Measurements from ENCODE around the gene IFI30. TPM values are rescaled to one million over a fixed set of nuclear protein-coding genes. Genes with fewer than 3 reads are reported as not detected.
"Not testable (repeated sequence)": the region's sequence is repeated elsewhere in the genome, so short reads cannot be mapped to it uniquely, and the experiment has no call there.

Gene IFI30
- total RNA-seq, 1 experiment from 2014 or later, result not detected

- H3K27ac ChIP-seq (ENCODE audit: low read depth, low read length, poor library complexity, severe bottlenecking), result no peak overlapping the region
- intact Hi-C loops (cut with micrococcal nuclease; ENCODE audit: unreplicated experiment), result no loop called here
Observed at GRCh38 chr19:18156841-18157464, 16.7 kb upstream of the IFI30 start.

GRCh38 chr19:18157465-18158063 lies 16.0 kb upstream of the IFI30 start:
- Histone ChIP-seq H3K4me1 (ENCODE audit: insufficient read depth, low read length, poor library complexity, severe bottlenecking) (no peaks in the 10 kb centered on the region), H3K9me3 (ENCODE audit: low read depth, low read length, poor library complexity, severe bottlenecking) (no peaks in the 10 kb centered on the region), H3K27ac (ENCODE audit: low read depth, low read length, poor library complexity, severe bottlenecking) (no peak overlapping the region), H3K36me3 (ENCODE audit: insufficient read depth, low read length, poor library complexity, severe bottlenecking) (peaks cover 14% of the 10 kb centered on the region), H3K27me3 (replicated peaks; ENCODE audit: insufficient read depth, low read depth, low read length, poor library complexity) (no peaks in the 10 kb centered on the region), H3K4me3 (ENCODE audit: low read depth, low read length, poor library complexity, severe bottlenecking) (no peak overlapping the region)
- intact Hi-C loops (cut with micrococcal nuclease; ENCODE audit: unreplicated experiment), result no loop called here
- POLR2A ChIA-PET (ENCODE audit: low non-redundant PET), result no interaction called here
- no peak for DNase-seq (ENCODE audit: low spot score)
- TF ChIP-seq EZH2 (IDR thresholded peaks at IDR 0.05; ENCODE audit: borderline replicate concordance, low read depth, low read length, poor library complexity, severe bottlenecking) (no peak), CTCF (conservative IDR thresholded peaks at IDR 0.05; ENCODE audit: low read depth, low read length) (no peak)
- CTCF ChIA-PET, result no interaction called here
- no TSS peak for BruUV-seq (replicated peaks)

More at GRCh38 chr19:18156841-18157464, 16.7 kb upstream of the IFI30 start:
- Histone ChIP-seq H3K4me3 (ENCODE audit: low read depth, low read length, poor library complexity, severe bottlenecking) (no peak overlapping the region), H3K27me3 (replicated peaks; ENCODE audit: insufficient read depth, low read depth, low read length, poor library complexity) (no peaks in the 10 kb centered on the region), H3K4me1 (ENCODE audit: insufficient read depth, low read length, poor library complexity, severe bottlenecking) (peaks cover 1% of the 10 kb centered on the region), H3K36me3 (ENCODE audit: insufficient read depth, low read length, poor library complexity, severe bottlenecking) (peaks cover 11% of the 10 kb centered on the region), H3K9me3 (ENCODE audit: low read depth, low read length, poor library complexity, severe bottlenecking) (no peaks in the 10 kb centered on the region)
- POLR2A ChIA-PET (ENCODE audit: low non-redundant PET), result interaction anchor here (0.5 kb wide), 1 partner anchor 149 kb away, joined by 5 read pairs; the partner anchor contains the start of gene ARRDC2
- CTCF ChIA-PET, result no interaction called here
- TF ChIP-seq EZH2 (IDR thresholded peaks at IDR 0.05; ENCODE audit: borderline replicate concordance, low read depth, low read length, poor library complexity, severe bottlenecking) (no peak), CTCF (conservative IDR thresholded peaks at IDR 0.05; ENCODE audit: low read depth, low read length) (no peak)
- DNase-seq (ENCODE audit: low spot score), result peak; percentile 30
- no TSS peak for BruUV-seq (replicated peaks)

GRCh38 chr19:18158467-18158866 lies 15.1 kb upstream of the IFI30 start:
- H3K9me3 ChIP-seq (ENCODE audit: low read depth, low read length, poor library complexity, severe bottlenecking), result no peaks in the 10 kb centered on the region
- peaks cover 22% of the 10 kb centered on the region for H3K36me3 ChIP-seq (ENCODE audit: insufficient read depth, low read length, poor library complexity, severe bottlenecking)
- H3K27ac ChIP-seq (ENCODE audit: low read depth, low read length, poor library complexity, severe bottlenecking), result no peak overlapping the region
- no peak overlapping the region for H3K4me3 ChIP-seq (ENCODE audit: low read depth, low read length, poor library complexity, severe bottlenecking)
- BruUV-seq (replicated peaks), result no TSS peak
- TF ChIP-seq CTCF (conservative IDR thresholded peaks at IDR 0.05; ENCODE audit: low read depth, low read length) (no peak), EZH2 (IDR thresholded peaks at IDR 0.05; ENCODE audit: borderline replicate concordance, low read depth, low read length, poor library complexity, severe bottlenecking) (no peak)
- intact Hi-C loops (cut with micrococcal nuclease; ENCODE audit: unreplicated experiment), result no loop called here
- no peak for DNase-seq (ENCODE audit: low spot score)
- no peaks in the 10 kb centered on the region for H3K27me3 ChIP-seq (replicated peaks; ENCODE audit: insufficient read depth, low read depth, low read length, poor library complexity)
- ChIA-PET CTCF (no interaction called here), POLR2A (ENCODE audit: low non-redundant PET) (no interaction called here)
- no peaks in the 10 kb centered on the region for H3K4me1 ChIP-seq (ENCODE audit: insufficient read depth, low read length, poor library complexity, severe bottlenecking)

- H3K4me1 ChIP-seq (ENCODE audit: insufficient read depth, low read length, poor library complexity, severe bottlenecking); H3K9me3 ChIP-seq (ENCODE audit: low read depth, low read length, poor library complexity, severe bottlenecking); intact Hi-C loops (cut with micrococcal nuclease; ENCODE audit: unreplicated experiment); CTCF ChIA-PET; H3K27ac ChIP-seq (ENCODE audit: low read depth, low read length, poor library complexity, severe bottlenecking); BruUV-seq (replicated peaks); H3K4me3 ChIP-seq (ENCODE audit: low read depth, low read length, poor library complexity, severe bottlenecking); H3K27me3 ChIP-seq (replicated peaks; ENCODE audit: insufficient read depth, low read depth, low read length, poor library complexity); DNase-seq (ENCODE audit: low spot score); POLR2A ChIA-PET (ENCODE audit: low non-redundant PET): not testable (repeated sequence)
- peaks cover 24% of the 10 kb centered on the region for H3K36me3 ChIP-seq (ENCODE audit: insufficient read depth, low read length, poor library complexity, severe bottlenecking)
Observed at GRCh38 chr19:18159059-18159616, 14.5 kb upstream of the IFI30 start.
